ENCODE results near the gene CHAD. TPM values are rescaled to one million over a fixed set of nuclear protein-coding genes. Genes with fewer than 3 reads are reported as not detected.

CHAD gene
- total RNA-seq, 4 donors from 2014 or later, result not detected

DNA sequence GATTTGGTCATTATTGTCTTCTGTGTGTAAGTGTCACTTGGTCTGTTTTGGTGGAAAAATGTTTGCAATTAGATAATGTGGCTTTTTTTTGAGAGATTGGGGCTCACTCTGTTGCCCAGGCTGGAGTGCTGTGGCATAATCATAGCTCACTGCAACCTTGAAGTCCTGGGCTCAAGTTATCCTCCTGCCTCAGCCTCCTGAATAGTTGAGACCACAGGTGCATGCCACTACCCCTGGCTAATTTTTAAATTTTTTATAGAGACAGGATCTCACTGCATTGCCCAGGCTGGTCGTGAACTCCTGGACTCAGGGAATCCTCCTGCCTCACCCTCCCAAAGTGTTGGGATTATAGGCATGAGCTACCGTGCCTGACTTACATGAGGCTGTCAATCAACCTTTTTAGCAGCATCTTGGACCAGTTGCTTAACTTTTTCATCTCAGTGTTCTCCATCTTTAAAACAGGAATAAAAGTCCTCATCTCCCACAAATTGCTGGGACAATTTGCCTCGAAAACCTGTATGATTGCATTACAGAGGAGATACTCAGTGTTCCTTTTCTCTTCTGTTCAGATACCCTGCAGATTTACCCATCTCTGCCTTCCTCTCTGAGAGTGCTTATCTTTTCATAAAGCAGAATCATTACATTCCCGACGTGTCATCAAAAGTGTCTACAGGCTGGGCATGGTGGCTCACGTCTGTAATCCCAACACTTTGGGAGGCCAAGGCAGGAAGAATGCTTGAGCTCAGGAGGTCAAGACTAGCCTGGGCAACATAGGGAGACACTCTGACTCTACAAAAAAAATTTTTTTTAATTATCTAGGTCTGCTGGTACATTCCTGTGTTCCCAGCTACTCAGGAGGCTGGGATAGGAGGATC, 23.6 kb downstream of the CHAD start:
- ATAC-seq (ENCODE audit: low FRiP score), result no peak
- TF ChIP-seq, protein P1, sequence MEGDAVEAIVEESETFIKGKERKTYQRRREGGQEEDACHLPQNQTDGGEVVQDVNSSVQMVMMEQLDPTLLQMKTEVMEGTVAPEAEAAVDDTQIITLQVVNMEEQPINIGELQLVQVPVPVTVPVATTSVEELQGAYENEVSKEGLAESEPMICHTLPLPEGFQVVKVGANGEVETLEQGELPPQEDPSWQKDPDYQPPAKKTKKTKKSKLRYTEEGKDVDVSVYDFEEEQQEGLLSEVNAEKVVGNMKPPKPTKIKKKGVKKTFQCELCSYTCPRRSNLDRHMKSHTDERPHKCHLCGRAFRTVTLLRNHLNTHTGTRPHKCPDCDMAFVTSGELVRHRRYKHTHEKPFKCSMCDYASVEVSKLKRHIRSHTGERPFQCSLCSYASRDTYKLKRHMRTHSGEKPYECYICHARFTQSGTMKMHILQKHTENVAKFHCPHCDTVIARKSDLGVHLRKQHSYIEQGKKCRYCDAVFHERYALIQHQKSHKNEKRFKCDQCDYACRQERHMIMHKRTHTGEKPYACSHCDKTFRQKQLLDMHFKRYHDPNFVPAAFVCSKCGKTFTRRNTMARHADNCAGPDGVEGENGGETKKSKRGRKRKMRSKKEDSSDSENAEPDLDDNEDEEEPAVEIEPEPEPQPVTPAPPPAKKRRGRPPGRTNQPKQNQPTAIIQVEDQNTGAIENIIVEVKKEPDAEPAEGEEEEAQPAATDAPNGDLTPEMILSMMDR (IDR thresholded peaks at IDR 0.05), result no peak
- DNase-seq (ENCODE audit: low spot score), result no peak

DNA sequence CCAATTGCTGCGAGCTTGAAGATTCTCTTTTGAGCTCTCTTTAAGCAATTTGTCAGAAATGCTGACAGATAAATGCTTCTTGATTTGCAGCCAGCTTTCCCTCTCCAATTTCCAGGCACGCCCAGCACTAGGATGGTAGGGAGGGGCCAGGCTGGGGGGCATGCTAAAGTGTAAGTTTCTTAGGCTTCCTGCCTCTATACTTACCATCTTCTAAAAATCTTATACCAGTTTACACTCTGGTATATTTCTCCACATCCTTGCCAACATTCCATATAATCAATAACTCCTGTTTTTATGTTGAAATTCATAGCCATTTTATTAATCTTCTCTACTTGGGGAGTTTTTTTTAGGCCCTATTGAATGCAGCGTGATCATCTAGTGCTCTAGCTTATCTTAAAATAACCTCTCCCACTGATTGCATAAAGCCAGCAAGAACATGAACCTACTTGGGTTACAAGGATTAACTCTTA, 25.1 kb downstream of the CHAD start:
- TF ChIP-seq, protein P1 (IDR thresholded peaks at IDR 0.05), result no peak

DNA sequence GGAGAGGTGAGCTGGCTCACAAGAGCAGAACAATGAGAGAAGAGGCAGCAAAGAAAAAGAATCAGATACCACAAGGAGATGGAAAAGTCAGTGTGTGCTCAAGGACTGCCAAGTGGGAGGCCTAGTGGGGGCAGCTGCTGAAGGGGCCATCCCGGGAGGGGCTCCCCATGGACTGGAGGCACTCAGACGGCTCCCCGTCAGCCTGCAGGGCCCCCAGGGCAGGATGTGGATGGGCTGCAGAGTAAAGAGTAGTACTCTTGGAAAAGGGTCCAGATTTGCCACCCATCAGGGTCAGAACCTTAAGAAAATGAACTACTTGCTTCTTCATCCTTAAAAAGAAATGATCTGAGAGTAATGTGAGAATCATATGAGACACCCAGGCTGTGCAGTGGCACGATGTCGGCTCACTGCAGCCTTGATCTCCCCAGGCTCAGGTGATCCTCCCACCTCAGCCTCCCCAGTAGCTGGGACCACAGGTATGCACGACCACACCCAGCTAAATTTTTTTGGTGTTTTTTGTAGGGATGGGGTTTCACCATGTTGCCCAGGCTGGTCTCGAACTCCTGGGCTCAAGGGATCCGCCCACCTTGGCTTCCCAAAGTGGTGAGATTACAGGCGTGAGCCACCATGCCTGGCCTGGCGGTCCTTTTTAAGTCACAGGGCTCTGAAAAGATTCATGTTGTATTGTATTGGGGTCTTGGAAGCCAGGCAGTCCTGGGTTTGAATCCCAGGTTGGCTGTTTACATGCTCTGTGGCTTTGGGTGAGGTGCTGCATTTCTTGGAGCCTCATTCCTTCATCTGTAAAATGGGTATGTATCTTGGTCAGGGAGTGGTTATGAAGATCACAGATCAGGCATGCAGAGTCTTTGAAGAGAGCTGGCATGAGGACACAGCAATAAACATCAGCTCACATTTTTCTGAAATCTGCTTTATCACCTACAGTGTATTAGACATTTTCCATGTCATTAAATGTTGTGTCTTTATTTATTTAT, 27.5 kb downstream of the CHAD start:
- TF ChIP-seq, protein P1 (IDR thresholded peaks at IDR 0.05), result no peak
- ATAC-seq (ENCODE audit: low FRiP score) (no peak), DNase-seq (ENCODE audit: low spot score) (no peak)

More for the DNA sequence above, 25.1 kb downstream of the CHAD start:
- DNase-seq (ENCODE audit: low spot score) (no peak), ATAC-seq (ENCODE audit: low FRiP score) (no peak)

DNA sequence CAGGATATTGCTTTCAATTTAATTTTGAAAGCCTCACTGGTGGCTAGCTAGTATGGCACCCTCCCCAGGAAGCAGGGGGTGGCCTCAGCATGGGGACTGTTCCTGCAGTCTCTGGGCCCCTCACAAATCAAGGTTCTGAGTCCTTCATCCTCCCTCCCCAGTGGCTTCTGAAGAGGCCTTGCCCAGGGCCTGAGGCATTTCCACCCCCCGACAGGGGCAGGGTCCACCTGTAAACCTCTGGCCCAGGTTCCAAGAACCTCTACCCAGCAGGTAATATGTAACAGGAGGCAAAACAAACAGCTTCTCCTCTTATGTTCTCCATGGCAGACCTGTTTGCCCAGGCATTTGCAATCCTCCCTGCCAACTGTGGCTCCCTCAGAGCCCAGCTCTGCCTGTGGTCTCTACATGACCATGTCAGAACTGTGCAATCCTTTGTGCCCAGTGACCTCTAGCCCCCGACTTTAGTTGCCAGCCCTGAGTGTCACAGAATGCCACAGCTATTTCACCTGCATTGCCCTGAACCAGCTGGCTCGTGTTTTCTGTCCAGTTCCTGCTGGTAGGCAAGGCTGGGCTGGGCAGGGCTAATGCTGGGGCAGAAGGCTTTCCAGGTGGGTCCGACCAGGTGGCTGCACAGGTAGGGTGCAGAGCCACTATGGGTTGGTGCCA, 28.4 kb downstream of the CHAD start:
- no peak for ATAC-seq (ENCODE audit: low FRiP score)
- DNase-seq (ENCODE audit: low spot score), result no peak
- TF ChIP-seq, protein P1 (IDR thresholded peaks at IDR 0.05), result no peak

DNA sequence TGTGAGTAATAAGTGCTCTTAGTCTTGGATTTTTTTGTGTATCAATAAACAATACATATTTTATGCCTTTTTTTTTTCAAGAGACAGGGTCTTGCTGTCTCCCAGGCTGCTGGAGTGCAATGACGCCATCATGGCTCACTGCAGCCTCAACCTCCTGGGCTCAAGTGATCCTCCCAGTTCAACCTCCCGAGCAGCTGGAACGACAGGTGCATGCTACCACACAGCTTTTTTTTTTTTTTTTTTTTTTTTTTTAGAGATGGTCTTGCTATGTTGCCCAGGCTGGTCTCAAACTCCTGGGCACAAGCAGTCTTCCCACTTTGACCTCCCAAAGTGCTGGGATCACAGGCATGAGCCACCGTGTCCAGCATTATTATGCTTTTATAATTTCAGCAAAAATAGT, 29.7 kb downstream of the CHAD start:
- no peak for DNase-seq (ENCODE audit: low spot score)
- no peak for ATAC-seq (ENCODE audit: low FRiP score)
- TF ChIP-seq, protein P1 (IDR thresholded peaks at IDR 0.05), result no peak

DNA sequence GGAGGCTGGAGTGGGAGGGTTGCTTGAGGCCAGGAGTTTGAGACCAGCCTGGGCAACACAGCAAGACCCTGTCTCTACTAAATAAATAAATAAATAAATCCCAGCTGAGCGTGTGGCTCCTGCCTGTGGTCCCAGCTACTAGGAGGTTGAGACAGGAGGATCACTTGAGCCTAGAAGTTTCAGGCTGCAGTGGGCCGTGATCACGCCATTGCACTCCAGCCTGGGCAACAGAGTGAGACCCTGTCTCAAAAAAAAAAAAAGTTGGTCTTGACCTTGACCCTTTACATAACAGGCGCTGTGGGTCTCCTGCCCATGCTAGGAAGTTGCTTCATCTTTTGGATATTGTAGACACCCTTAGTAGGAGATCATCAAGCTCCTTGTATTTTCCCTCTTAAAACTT, 31.3 kb downstream of the CHAD start:
- ATAC-seq (ENCODE audit: low FRiP score) (no peak), DNase-seq (ENCODE audit: low spot score) (no peak)
- TF ChIP-seq, protein P1 (IDR thresholded peaks at IDR 0.05), result no peak
